ENCODE data around the gene EXD3.
A peak's percentile ranks its signal among the peaks of the same experiment; 100 is the strongest.

EXD3 gene

DNA sequence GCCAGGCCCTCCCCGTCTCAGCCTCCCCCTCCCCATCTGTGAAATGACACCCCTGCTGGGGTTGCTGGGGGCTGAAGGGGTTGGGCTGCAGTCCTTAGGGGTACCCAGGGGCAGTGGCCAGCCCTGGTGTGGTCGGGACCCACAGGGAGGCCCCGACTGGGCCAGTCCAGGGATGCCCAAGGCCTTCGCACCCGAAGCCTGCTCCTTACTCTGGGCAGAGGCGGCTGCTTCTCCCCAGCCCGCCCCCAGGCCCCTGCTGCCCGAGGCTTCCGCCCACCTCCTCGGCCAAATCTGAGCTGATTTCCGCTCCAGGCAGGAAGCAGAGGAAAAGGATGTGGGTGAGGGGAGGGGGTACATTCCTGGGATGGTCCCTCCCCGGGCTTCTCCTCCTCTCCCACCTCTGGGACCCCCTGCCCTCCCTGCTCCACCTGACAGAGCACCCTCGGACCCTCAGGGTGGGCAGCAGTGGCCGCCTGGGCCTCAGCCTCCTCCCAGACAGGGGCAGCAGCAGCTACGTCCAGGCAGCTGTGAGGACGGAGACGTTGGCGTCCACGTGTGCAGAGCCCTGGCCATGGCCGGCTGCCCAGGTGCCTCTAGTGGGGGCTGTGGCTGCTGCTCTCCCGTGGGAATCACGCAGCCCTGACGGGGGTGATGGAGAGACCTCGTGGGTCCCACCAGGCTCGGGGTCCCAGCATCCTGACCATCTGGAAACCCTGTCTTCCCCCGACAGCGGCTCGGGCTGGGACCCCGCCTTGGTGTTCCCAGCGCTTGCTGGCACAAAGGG is 116.7 kb downstream of the EXD3 start:
- DNase-seq (ENCODE audit: low spot score): no peak

DNA sequence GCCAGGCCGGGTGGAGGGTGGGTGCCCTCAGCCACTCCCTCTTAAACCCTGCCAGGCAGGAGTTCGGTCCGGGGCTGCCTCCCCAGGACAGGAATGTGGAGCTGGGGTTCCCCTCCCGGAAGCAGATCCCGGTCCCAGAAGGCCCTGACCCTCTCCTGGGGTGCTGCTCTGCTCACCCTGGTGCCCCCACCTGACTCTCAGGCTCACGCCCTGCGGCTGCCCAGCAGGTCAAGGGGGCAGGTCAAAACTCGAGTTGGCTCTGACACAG is 117.2 kb downstream of the EXD3 start:
- no peak for DNase-seq (ENCODE audit: low spot score)

GRCh38 chr9:137305060-137305797 is 117.7 kb downstream of the EXD3 start:
- peak; percentile 33 for DNase-seq (ENCODE audit: low spot score)

DNA sequence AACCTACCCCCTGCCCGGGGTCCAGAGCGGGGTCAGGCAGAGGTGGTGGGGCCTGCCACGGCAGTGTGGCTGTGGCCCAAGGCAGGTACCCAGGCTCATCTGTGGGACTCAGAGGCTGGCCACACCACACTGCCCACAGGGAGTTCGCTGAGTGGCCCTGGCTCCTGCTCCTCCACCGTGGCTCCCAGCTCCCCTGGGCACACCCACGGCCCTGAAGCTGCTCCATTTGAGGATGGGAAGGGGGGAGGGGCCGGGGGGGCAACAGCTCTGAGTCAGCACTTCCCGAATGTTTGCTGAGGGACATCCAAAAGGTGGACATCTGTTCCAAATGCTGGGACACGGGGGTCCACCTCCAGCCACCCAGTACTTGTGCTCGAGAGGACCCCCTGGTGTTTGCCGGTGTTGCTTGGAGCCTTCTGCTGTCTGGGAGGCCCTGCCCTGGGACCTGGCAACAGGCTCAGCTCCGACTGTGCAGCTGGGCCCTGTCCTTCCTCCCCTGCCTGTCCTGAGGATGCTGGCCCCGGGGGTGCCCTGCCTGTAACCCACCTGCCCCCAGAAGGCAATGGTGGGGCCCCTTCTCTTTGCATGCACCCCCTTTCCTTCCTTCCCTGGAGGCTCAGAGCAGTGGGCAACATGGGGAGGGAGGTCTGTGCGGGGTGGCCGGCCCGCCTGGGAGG is 118.4 kb downstream of the EXD3 start:
- no peak for DNase-seq (ENCODE audit: low spot score)

- DNase-seq (ENCODE audit: low spot score): no peak
Measured at GRCh38 chr9:137303893-137304382, 119.0 kb downstream of the EXD3 start.

DNA sequence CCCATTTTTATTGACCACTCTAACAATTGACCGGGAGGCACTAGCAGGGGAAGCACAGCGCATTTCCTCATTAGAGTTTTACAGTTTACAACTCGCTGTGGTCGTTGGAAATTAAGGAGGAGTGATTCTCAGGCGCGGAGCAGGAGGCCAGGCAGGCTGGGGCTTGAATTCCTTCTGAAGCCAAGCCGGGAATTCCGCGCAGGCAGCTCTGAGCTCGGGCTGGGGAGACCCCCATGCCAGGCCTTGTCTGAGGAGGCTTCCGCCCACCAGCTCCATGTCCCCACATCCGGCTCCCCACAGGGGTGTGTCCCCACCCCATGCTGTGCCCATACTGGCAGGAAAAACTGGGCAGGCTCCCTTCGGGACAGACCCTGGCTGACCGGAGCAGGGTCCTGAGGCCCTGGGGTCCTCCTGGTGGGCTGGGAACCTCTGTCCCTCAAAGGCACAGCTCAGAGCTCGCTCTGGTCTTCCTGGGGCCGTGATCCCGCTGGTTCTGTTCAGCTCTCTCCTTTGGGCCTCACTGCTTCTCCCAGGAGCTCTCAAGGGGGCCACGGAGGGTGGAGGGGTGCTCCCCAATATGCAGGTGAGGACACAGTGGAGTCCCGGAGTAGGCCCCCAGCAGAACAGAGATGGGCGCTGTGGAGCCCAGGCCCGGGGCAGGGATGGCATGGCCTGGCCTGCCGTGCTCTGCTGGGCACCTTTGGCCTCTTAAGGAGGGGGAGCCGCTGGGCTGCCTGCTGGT is 119.6 kb downstream of the EXD3 start:
- no peak for DNase-seq (ENCODE audit: low spot score)

DNA sequence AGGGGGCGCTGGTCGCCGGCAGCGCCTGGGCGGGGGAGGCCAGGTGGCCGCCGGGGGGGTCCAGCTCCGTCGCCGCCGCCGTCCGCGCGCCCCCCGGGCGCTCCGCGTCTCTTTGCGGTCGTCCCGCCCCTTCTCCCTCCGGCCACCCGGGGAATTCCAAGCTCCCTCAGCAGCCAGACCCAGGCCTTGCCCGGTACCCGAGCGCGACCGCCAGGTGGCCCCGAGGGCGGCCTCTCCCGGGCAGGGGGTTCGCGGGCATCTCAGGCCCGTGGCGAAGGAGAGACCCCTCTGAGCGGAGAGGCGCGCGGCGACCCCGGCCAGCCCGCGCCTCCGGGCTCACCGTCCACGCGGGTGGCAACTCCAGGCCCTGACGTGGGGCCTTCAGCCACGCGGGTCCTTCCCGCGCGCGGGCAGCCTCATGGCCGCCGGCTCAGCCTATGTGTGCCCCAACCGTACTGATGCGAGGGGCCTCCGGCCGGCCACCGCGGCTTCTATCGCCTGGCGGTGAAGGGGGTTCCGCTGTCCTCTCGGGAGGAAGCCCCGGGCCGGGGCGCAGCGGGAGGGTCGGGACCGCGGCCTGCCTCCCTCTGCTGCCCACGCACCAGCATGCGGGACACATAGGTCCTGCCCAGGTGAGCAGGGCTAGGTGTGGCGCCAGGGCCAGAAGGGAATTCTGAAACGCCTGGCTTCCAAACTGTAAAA is 120.4 kb downstream of the EXD3 start:
- no peak for DNase-seq (ENCODE audit: low spot score)

- peak; percentile 89 for DNase-seq (ENCODE audit: low spot score)
Measured at GRCh38 chr9:137302118-137302448, 120.9 kb downstream of the EXD3 start, which contains the start of gene NRARP. Gene NRARP, minus strand, starts transcription at chr9:137302271. Its CDS starts 343 bp downstream, at chr9:137301928.

DNA sequence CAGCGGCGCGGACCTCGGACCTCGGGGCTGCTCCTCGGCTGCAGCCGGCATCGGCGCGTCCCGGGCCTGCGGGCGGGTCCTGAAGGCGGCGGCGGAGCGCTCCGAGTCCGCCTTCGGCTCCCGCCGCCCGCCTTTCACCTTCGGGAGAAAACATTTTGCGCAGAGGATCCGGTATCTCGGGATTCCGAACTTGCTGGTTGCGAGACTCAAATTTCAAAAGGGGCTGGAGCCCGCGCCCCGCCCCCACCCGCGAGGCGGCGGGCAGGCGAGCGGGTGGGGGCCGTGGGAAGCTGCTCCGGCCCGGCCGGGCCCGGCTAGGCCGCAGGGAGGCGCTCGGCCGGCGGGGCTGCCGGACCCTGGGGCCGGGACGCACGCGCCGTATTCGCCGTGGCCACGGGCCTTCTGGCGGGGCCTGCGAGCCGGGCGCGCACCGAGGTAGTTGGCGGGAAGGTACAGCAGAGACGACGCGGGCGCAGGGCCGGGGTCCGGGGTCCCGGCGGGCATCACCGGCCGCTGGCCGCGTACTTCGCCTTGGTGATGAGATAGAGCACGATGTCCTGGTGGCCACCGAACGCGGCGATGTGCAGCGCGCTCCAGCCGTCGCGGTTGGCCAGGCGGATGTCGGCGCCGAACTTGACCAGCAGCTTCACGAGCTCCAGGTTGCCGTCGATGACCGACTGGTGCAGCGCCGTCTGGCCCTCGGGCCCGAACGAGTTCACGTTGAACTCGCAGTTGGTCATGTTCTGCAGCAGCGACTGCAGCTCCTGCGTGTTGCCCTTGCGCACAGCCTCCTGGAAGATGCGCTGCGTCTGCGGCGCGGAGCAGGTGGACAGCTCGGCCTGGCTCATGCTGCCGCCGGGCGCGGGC is 121.6 kb downstream of the EXD3 start:
- DNase-seq (ENCODE audit: low spot score): no peak

DNA sequence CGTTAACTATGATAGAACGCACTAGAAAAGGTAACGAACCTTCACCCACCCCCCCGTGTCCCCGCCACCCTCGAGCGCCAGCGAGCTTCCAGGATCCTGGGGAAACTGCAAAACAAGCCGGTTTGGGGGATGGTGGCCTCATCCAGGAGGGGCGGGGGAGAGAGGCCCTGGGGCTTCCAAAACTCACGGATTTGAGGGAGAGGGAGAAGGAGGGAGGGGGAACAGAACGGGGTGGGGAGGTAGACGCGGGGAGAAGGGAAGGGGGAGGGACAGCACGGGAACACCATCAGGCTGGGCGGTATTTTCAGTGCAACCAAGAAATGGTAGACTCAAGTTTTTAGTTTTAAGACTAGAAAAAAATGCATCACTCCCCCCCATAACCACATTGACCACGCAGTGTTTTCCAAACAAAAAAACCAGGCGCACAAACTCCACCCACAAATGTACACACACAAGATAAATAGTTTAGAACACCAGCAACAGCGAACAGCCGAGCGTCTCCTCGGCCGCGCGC is 122.3 kb downstream of the EXD3 start:
- DNase-seq (ENCODE audit: low spot score): no peak

- DNase-seq (ENCODE audit: low spot score): no peak
Measured at GRCh38 chr9:137299938-137300337, 123.0 kb downstream of the EXD3 start.

DNA sequence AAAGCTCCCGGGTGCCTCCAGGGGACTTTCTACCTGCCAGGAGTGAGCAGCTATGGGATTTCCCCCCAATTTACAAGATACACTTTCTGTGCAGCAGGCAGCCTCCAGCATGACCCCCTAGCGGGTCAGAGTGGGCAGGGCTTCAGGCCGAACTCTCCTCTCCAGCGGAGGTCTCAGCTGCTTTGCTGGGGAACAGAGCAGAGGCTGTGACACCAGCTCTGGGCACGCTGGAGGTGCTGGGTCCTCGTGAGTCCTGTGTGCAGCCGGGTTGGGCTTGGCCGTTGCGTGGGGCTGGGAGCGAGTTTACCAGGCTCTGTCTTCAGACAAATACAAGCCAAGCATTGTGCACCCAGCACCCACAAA is 123.8 kb downstream of the EXD3 start:
- no peak for DNase-seq (ENCODE audit: low spot score)

GRCh38 chr9:137298401-137299202 is 124.4 kb downstream of the EXD3 start:
- no peak for DNase-seq (ENCODE audit: low spot score)

DNA sequence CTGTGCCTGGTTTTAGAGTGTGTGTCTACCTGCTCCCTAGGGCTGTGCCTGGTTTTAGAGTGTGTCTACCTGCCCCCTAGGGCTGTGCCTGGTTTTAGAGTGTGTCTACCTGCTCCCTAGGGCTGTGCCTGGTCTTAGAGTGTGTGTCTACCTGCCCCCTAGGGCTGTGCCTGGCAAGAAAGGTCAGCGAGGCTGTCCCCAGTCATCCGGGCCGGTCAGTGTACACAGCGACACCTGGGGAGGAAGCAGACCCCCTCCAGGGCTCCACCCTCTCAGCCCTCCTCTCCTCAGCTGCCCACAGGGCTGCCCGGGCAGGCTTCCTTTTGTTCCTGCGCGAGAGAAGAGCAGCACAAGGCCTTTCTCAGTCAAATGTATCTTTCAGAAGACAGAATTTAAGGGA is 125.0 kb downstream of the EXD3 start:
- DNase-seq (ENCODE audit: low spot score): no peak

- no peak for DNase-seq (ENCODE audit: low spot score)
Measured at GRCh38 chr9:137296670-137297664, 126.0 kb downstream of the EXD3 start.

DNA sequence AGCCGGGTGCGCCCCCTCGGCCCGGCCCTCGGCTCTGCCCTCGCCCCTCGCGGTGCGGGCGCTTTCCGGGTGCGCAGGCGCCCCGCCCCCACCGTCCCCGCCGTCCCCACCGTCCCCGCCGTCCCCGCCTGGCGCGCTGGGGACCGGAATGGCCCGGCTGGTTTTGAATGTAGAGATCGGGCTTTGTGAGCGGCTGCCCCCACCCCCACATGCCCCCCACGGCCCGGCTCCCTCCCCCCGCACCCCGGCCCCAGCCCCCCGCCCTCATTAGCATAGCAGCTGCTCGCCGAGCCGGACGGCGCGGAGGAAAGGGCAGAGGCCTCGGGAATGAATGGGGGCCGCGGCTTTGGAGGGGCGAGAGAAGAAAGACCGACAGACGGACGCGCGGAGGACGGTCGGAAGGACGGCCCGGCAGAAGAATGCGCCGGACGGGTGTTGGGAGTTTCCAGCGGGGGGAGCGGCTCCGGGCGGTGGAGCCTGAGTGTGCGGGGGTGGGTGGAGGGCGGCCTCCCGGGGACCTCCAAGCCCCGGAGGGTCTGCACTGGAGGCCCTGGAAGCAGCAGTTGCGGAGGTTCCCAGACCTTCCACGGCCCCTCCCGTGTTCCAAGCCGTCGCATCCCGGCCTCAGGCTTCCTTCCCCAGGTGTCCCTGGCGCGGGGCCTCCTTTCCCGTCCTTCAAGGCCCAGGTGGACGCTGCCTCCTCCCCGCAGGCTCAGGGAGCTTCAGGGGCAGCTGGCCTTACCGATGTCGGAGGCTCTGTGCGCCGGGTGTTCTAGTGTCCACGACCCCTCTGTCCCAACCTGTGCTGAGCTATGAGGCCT is 126.9 kb downstream of the EXD3 start:
- no peak for DNase-seq (ENCODE audit: low spot score)

DNA sequence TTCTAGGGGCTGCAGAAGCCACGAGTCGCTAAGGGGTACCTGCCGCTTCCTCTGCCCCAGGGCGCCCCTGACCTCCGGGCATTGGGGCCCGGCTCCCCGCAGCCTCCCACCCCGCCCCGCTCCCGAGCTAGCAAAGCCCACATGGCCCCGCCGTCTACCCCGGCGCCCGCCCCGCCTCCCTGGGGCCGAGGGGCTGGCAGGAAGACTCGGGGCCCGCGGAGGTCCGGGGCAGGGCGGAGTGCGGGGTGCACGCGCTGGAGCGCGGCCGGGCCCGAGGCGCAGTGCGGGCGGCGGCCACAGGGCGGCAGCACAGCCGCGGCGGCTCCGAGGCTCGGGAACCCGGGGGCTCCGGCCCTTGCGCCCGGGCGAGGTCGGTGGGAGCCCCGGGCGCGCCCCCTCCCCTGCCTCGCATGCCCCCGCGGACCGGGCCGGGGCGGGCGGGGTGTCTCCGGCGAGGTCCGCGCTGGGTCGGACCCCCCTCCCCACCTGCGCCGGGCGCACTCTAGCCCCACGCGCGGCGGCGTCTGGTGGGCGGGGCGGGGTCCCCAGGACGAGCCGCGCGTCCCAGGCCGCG is 127.6 kb downstream of the EXD3 start:
- DNase-seq (ENCODE audit: low spot score): peak; percentile 40
